ENCODE measurements around the gene PRDM5. TPM values are rescaled to one million over a fixed set of nuclear protein-coding genes. Genes with fewer than 3 reads are reported as not detected.

The PRDM5 gene
- total RNA-seq, 2 donors from 2014 or later = 9.9 to 18.9 TPM

DNA sequence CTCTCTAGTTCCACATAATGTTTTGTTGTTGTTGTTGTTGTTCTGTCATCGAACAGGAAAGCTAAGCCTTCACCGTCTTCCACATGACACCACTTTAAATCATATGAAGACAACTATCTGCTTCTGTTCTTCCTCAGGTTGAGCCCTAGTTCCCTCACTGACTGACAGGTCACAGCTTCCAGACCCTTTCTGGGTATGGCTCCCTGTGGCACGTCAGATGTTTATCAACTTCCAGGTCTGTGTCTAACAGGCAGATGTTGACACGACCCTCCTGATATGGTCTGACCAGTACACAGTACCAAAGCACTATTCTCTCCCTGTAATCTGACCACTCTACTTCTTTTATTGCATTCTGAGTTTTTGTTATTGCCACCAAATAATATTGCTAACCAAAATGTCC lies 51.4 kb downstream of the PRDM5 start:
- Histone ChIP-seq H3K36me3 (no peaks in the 10 kb centered on the region), H3K4me1 (replicated peaks) (peaks cover 9% of the 10 kb centered on the region), H3K4me3 (no peak overlapping the region), H3K27me3 (replicated peaks; ENCODE audit: insufficient read depth) (no peaks in the 10 kb centered on the region), H3K27ac (no peak overlapping the region), H3K9me3 (no peaks in the 10 kb centered on the region)
- intact Hi-C loops (cut with DNase I) = no loop called here
- no peak for TF ChIP-seq POLR2A (IDR thresholded peaks at IDR 0.05)
- TF ChIP-seq, protein P1, sequence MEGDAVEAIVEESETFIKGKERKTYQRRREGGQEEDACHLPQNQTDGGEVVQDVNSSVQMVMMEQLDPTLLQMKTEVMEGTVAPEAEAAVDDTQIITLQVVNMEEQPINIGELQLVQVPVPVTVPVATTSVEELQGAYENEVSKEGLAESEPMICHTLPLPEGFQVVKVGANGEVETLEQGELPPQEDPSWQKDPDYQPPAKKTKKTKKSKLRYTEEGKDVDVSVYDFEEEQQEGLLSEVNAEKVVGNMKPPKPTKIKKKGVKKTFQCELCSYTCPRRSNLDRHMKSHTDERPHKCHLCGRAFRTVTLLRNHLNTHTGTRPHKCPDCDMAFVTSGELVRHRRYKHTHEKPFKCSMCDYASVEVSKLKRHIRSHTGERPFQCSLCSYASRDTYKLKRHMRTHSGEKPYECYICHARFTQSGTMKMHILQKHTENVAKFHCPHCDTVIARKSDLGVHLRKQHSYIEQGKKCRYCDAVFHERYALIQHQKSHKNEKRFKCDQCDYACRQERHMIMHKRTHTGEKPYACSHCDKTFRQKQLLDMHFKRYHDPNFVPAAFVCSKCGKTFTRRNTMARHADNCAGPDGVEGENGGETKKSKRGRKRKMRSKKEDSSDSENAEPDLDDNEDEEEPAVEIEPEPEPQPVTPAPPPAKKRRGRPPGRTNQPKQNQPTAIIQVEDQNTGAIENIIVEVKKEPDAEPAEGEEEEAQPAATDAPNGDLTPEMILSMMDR (IDR thresholded peaks at IDR 0.05) = no peak
- TF ChIP-seq POLR2AphosphoS5 (IDR thresholded peaks at IDR 0.05) = no peak
- DNase-seq (ENCODE audit: low spot score) = no peak
- WGBS = 89% methylated on average over 4 of the region's 4 CpGs

DNA sequence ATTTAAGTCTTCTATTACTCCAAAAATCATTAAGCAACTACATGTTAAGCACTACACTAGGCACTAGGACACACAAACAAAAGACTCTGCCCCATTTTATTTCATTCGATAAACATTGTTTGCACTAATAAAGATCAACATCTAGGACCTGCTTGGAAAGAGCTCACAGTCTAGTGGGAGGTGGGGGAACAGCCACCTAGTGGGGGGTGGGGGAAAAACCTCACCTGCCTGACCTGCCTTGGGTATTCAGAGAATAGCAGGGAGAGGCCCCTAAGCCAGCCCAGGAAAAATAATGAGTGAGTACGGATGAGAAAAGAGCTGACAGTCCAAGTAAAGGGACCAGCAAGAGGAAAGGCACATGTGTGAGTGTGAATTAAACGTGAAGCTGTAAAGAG lies 52.2 kb downstream of the PRDM5 start:
- no peaks in the 10 kb centered on the region for H3K36me3 ChIP-seq
- intact Hi-C loops (cut with DNase I) = no loop called here
- WGBS = 61% methylated on average over 3 of the region's 3 CpGs

DNA sequence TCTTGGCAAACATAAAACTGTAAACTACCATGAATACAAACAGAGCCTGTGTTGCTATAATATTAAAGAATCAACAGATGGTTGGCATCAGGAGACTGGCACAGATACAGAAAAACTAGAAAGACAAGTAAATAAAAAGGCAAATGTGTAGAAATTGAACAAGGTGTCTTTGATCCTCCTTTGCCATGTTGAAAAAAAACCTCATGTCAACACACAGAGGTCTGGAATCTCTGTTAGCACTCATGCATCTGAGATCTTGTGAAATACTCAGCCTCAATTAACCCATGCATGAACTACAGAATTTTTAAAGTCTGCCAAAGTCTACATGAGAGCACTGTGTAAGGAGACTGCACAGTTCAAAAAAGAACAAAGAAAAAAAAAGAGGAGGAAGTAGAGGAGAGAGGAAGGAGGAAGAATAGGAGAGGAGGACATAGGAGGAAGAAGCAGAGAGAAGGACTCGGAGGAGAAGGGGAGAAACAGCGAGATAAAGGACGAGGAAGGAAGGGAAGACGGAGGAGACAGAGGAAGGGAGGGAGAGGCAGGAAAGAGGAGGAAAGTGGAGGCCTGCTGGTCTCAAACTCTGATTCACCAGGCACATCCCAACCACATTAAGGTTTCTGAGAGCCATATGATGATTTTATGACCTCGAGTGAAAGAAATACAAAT lies 52.8 kb downstream of the PRDM5 start:
- Histone ChIP-seq H3K27me3 (replicated peaks; ENCODE audit: insufficient read depth) (no peaks in the 10 kb centered on the region), H3K4me1 (replicated peaks) (peaks cover 9% of the 10 kb centered on the region), H3K9me3 (no peaks in the 10 kb centered on the region), H3K36me3 (no peaks in the 10 kb centered on the region), H3K27ac (peak overlapping the region in 1 of 2 donors; percentile 30), H3K4me3 (no peak overlapping the region)
- DNase-seq (ENCODE audit: low spot score) = peak; percentile 38
- peak; percentile 46 for TF ChIP-seq POLR2AphosphoS5 (IDR thresholded peaks at IDR 0.05)
- no peak for TF ChIP-seq POLR2A (IDR thresholded peaks at IDR 0.05)
- intact Hi-C loops (cut with DNase I) = no loop called here
- WGBS = 38% methylated on average over 5 of the region's 5 CpGs

More for the DNA sequence above, 52.2 kb downstream of the PRDM5 start:
- Histone ChIP-seq H3K4me3 (no peak overlapping the region), H3K4me1 (replicated peaks) (peaks cover 9% of the 10 kb centered on the region), H3K27ac (peak overlapping the region in 1 of 2 donors; percentile 30), H3K9me3 (no peaks in the 10 kb centered on the region), H3K27me3 (replicated peaks; ENCODE audit: insufficient read depth) (no peaks in the 10 kb centered on the region)
- TF ChIP-seq, protein P1 (IDR thresholded peaks at IDR 0.05) = no peak
- no peak for TF ChIP-seq POLR2A (IDR thresholded peaks at IDR 0.05)
- TF ChIP-seq POLR2AphosphoS5 (IDR thresholded peaks at IDR 0.05) = no peak
- no peak for DNase-seq (ENCODE audit: low spot score)

DNA sequence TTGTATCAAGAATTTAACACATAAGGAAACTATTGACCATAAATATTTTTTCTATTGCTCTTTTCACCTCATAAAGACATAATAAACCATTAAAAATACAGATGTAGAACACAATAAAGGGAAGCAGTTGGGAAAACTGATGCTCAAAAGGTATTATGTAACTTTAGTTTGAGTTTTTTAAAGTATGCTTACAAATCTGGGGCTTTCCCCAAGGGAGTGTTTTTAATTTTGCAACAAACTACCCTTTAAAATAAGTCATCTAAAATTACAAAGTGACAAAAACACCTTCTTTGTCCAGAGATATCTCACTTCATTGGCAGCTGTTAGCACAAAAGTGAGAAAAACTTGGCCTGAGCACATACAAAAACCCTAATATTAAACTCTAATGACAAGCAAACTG lies 55.0 kb downstream of the PRDM5 start:
- intact Hi-C loops (cut with DNase I) = no loop called here
- no peaks in the 10 kb centered on the region for H3K27me3 ChIP-seq (replicated peaks; ENCODE audit: insufficient read depth)
- H3K36me3 ChIP-seq = no peaks in the 10 kb centered on the region
- no peaks in the 10 kb centered on the region for H3K9me3 ChIP-seq
- DNase-seq (ENCODE audit: low spot score) = no peak
- no peak overlapping the region for H3K4me3 ChIP-seq
- H3K4me1 ChIP-seq (replicated peaks) = peaks cover 9% of the 10 kb centered on the region
- no peak overlapping the region for H3K27ac ChIP-seq
- TF ChIP-seq, protein P1 (IDR thresholded peaks at IDR 0.05) = no peak
- TF ChIP-seq POLR2AphosphoS5 (IDR thresholded peaks at IDR 0.05) (no peak), POLR2A (IDR thresholded peaks at IDR 0.05) (no peak)

DNA sequence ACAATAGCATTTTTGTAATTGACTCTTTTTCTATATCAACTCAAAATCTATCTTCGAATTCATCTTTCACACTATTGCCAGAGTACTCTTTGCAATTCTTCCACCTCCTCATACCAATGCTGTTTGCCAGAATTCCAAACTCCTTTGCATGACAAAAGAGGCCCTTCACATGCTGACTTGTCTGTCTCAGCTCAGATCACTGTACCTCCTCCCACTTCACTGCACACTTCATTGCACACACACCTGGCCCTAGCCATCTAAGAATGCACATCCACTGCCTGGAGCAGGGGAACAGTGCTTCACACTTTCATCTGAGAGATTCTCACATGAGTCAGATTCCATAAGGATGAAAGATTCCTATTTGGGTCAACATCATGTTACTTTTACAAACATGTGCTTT lies 56.5 kb downstream of the PRDM5 start:
- H3K4me3 ChIP-seq = no peak overlapping the region
- no peaks in the 10 kb centered on the region for H3K27me3 ChIP-seq (replicated peaks; ENCODE audit: insufficient read depth)
- no peaks in the 10 kb centered on the region for H3K36me3 ChIP-seq
- H3K4me1 ChIP-seq (replicated peaks) = peaks cover 9% of the 10 kb centered on the region
- no peak for DNase-seq (ENCODE audit: low spot score)
- H3K9me3 ChIP-seq = no peaks in the 10 kb centered on the region
- H3K27ac ChIP-seq = no peak overlapping the region
- 69% methylated on average over 1 of the region's 1 CpG for WGBS
- no peak for TF ChIP-seq POLR2A (IDR thresholded peaks at IDR 0.05)
- TF ChIP-seq, protein P1 (IDR thresholded peaks at IDR 0.05) = no peak
- intact Hi-C loops (cut with DNase I) = no loop called here

Data from prostate gland (tissue), 2 donors.